Stimulated activated CD8-positive, alpha-beta memory T cell treated with anti-CD3 and anti-CD28 coated beads, Interleukin-15, amount 100 ng/mL, for 4 hours (primary cell): Measurements from ENCODE around the gene MARCO.

Source experiments
- DNase-seq, 2 donors: peaks; one replicate each; pipeline ENCODE4 v3.0.0-alpha.2; 2020; ENCODE audit warnings: low read depth in 2 of 2

MARCO gene

GRCh38 chr2:118942031-118942430, at the start of gene MARCO:
TSS of gene MARCO (plus strand) at chr2:118942194. CDS start at chr2:118942301, 107 bp downstream.
- DNase-seq: no peak

- DNase-seq: no peak
Measured at GRCh38 chr2:118893100-118893499, 48.9 kb upstream of the MARCO start.

- DNase-seq: no peak
Measured at GRCh38 chr2:118902266-118903028, 39.5 kb upstream of the MARCO start.

GRCh38 chr2:118903029-118903351, 39.0 kb upstream of the MARCO start:
- DNase-seq: no peak

- DNase-seq: no peak
Measured at GRCh38 chr2:118903551-118904479, 38.2 kb upstream of the MARCO start.

GRCh38 chr2:118905206-118905605, 36.8 kb upstream of the MARCO start:
- DNase-seq: no peak

GRCh38 chr2:118906186-118906585, 35.8 kb upstream of the MARCO start:
- no peak for DNase-seq

- no peak for DNase-seq
Measured at GRCh38 chr2:118907759-118908158, 34.2 kb upstream of the MARCO start.

GRCh38 chr2:118909191-118909590, 32.8 kb upstream of the MARCO start:
- DNase-seq: no peak

- no peak for DNase-seq
Measured at GRCh38 chr2:118911166-118911856, 30.7 kb upstream of the MARCO start.

GRCh38 chr2:118911936-118912335, 30.1 kb upstream of the MARCO start:
- no peak for DNase-seq

- no peak for DNase-seq
Measured at GRCh38 chr2:118913131-118913802, 28.7 kb upstream of the MARCO start.

GRCh38 chr2:118913803-118914645, 28.0 kb upstream of the MARCO start:
- DNase-seq: no peak

- DNase-seq: no peak
Measured at GRCh38 chr2:118914721-118915453, 27.1 kb upstream of the MARCO start.

GRCh38 chr2:118918017-118918416, 24.0 kb upstream of the MARCO start:
- DNase-seq: no peak

GRCh38 chr2:118921646-118922045, 20.3 kb upstream of the MARCO start:
- DNase-seq: no peak

GRCh38 chr2:118922254-118922653, 19.7 kb upstream of the MARCO start:
- no peak for DNase-seq

GRCh38 chr2:118923371-118923770, 18.6 kb upstream of the MARCO start:
- DNase-seq: no peak

GRCh38 chr2:118925476-118925875, 16.5 kb upstream of the MARCO start:
- no peak for DNase-seq

GRCh38 chr2:118925981-118926380, 16.0 kb upstream of the MARCO start:
- no peak for DNase-seq
